PC-9 (cell line): ENCODE results near the gene CD109.

ENCODE experiments used
- EZH2 ChIP-seq: fragments of 200-600 bp; sonication (generic); IDR thresholded peaks from 2 replicates; pipeline ENCODE4 v1.8.0; 2017; ENCODE audit warnings: antibody characterized with exemption, low read depth
- TF ChIP-seq, protein P1 (sequence below): fragments of 200-600 bp; sonication (generic); conservative IDR thresholded peaks from 2 replicates; pipeline ENCODE4 v1.6.1; 2017; ENCODE audit warnings: mixed run types, antibody characterized with exemption, mild to moderate bottlenecking, moderate library complexity

- TF ChIP-seq, protein P1, sequence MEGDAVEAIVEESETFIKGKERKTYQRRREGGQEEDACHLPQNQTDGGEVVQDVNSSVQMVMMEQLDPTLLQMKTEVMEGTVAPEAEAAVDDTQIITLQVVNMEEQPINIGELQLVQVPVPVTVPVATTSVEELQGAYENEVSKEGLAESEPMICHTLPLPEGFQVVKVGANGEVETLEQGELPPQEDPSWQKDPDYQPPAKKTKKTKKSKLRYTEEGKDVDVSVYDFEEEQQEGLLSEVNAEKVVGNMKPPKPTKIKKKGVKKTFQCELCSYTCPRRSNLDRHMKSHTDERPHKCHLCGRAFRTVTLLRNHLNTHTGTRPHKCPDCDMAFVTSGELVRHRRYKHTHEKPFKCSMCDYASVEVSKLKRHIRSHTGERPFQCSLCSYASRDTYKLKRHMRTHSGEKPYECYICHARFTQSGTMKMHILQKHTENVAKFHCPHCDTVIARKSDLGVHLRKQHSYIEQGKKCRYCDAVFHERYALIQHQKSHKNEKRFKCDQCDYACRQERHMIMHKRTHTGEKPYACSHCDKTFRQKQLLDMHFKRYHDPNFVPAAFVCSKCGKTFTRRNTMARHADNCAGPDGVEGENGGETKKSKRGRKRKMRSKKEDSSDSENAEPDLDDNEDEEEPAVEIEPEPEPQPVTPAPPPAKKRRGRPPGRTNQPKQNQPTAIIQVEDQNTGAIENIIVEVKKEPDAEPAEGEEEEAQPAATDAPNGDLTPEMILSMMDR: no peak
- TF ChIP-seq EZH2: no peak
Observed at GRCh38 chr6:73743081-73743480, 47.1 kb downstream of the CD109 start.
